ENCODE results near the gene ABCC4. TPM values are rescaled to one million over a fixed set of nuclear protein-coding genes. Genes with fewer than 3 reads are reported as not detected.

ABCC4 gene
- total RNA-seq, 1 experiment from 2014 or later: 26.3 TPM

GRCh38 chr13:95236774-95237173 is 64.5 kb downstream of the ABCC4 start:
- no peaks in the 10 kb centered on the region for H3K36me3 ChIP-seq (ENCODE audit: control insufficient read depth in 1 of 2, insufficient read depth in 2 of 2, low read length in 2 of 2)
- no peak overlapping the region for H2AFZ ChIP-seq (ENCODE audit: low read depth, low read length, poor library complexity, severe bottlenecking)
- no peaks in the 10 kb centered on the region for H4K20me1 ChIP-seq (ENCODE audit: insufficient read depth)
- H3K79me2 ChIP-seq (ENCODE audit: insufficient read depth, low read length): peaks cover 38% of the 10 kb centered on the region
- H3K4me1 ChIP-seq (ENCODE audit: control insufficient read depth in 1 of 2, insufficient read depth in 2 of 2, low read length in 2 of 2): no peaks in the 10 kb centered on the region
- no peak overlapping the region for H3K27ac ChIP-seq (ENCODE audit: low read depth, low read length)
- H3K4me3 ChIP-seq (replicated peaks in 1 of 2; ENCODE audit: low read depth in 1 of 2, low read length in 2 of 2): no peak overlapping the region
- ATAC-seq (no peak), DNase-seq (ENCODE audit: low read depth, low spot score) (no peak)
- RAD21 ChIA-PET (ENCODE audit: low non-redundant PET in 1 of 2, low total read pairs in 2 of 2, uncharacterized antibody in 2 of 2, unreplicated experiment in 2 of 2): no interaction called here
- no peaks in the 10 kb centered on the region for H3K9me3 ChIP-seq (ENCODE audit: control insufficient read depth in 1 of 2, insufficient read depth in 1 of 2, low read depth in 1 of 2, low read length in 2 of 2)
- intact Hi-C loops (cut with micrococcal nuclease): no loop called here
- H3K9me2 ChIP-seq (ENCODE audit: insufficient read depth): no peaks in the 10 kb centered on the region; the same call in 1 of the 2 replicates
- no peak overlapping the region for H3K4me2 ChIP-seq (ENCODE audit: low read length)
- POLR2A ChIA-PET: no interaction called here
- BruUV-seq (replicated peaks): no TSS peak
- CTCF ChIA-PET: no interaction called here
- no peak overlapping the region for H3K9ac ChIP-seq (ENCODE audit: low read length)
- no peaks in the 10 kb centered on the region for H3K27me3 ChIP-seq (ENCODE audit: insufficient read depth, low read length)
- TF ChIP-seq ZNF274 (IDR thresholded peaks at IDR 0.05; ENCODE audit: low read depth, low read length) (no peak), ELF1 (IDR thresholded peaks at IDR 0.05; ENCODE audit: borderline replicate concordance, low read depth) (no peak), SP1 (IDR thresholded peaks at IDR 0.05; ENCODE audit: low read depth) (no peak)

GRCh38 chr13:95235974-95236373 is 65.3 kb downstream of the ABCC4 start:
- Histone ChIP-seq H3K9ac (ENCODE audit: low read length) (no peak overlapping the region), H3K9me3 (ENCODE audit: control insufficient read depth in 1 of 2, insufficient read depth in 1 of 2, low read depth in 1 of 2, low read length in 2 of 2) (no peaks in the 10 kb centered on the region), H3K36me3 (ENCODE audit: control insufficient read depth in 1 of 2, insufficient read depth in 2 of 2, low read length in 2 of 2) (no peaks in the 10 kb centered on the region), H3K27ac (ENCODE audit: low read depth, low read length) (no peak overlapping the region), H3K4me2 (ENCODE audit: low read length) (no peak overlapping the region), H3K79me2 (ENCODE audit: insufficient read depth, low read length) (peaks cover 32% of the 10 kb centered on the region), H2AFZ (ENCODE audit: low read depth, low read length, poor library complexity, severe bottlenecking) (no peak overlapping the region), H3K4me3 (replicated peaks in 1 of 2; ENCODE audit: low read depth in 1 of 2, low read length in 2 of 2) (no peak overlapping the region), H3K9me2 (ENCODE audit: insufficient read depth) (no peaks in the 10 kb centered on the region; the same call in 1 of the 2 replicates), H3K27me3 (ENCODE audit: insufficient read depth, low read length) (no peaks in the 10 kb centered on the region), H4K20me1 (ENCODE audit: insufficient read depth) (no peaks in the 10 kb centered on the region), H3K4me1 (ENCODE audit: control insufficient read depth in 1 of 2, insufficient read depth in 2 of 2, low read length in 2 of 2) (no peaks in the 10 kb centered on the region)
- no TSS peak for BruUV-seq (replicated peaks)
- ChIA-PET RAD21 (ENCODE audit: low non-redundant PET in 1 of 2, low total read pairs in 2 of 2, uncharacterized antibody in 2 of 2, unreplicated experiment in 2 of 2) (no interaction called here), CTCF (no interaction called here), POLR2A (no interaction called here)
- intact Hi-C loops (cut with micrococcal nuclease): no loop called here
- TF ChIP-seq, protein P1, sequence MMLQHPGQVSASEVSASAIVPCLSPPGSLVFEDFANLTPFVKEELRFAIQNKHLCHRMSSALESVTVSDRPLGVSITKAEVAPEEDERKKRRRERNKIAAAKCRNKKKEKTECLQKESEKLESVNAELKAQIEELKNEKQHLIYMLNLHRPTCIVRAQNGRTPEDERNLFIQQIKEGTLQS (IDR thresholded peaks at IDR 0.05): no peak
- TF ChIP-seq JUND (IDR thresholded peaks at IDR 0.05) (no peak), TCF7L2 (IDR thresholded peaks at IDR 0.05; ENCODE audit: borderline replicate concordance, extremely low read depth, insufficient read depth, insufficient read length) (no peak), SP1 (IDR thresholded peaks at IDR 0.05; ENCODE audit: low read depth) (no peak), ZFX (IDR thresholded peaks at IDR 0.05) (no peak), POLR2AphosphoS5 (IDR thresholded peaks at IDR 0.05; ENCODE audit: low read depth, low read length) (no peak), EZH2phosphoT487 (IDR thresholded peaks at IDR 0.05; ENCODE audit: borderline replicate concordance) (no peak), SRF (IDR thresholded peaks at IDR 0.05; ENCODE audit: low read depth) (no peak), YY1 (IDR thresholded peaks at IDR 0.05; ENCODE audit: extremely low read depth, insufficient replicate concordance, low read depth, low read length) (no peak), CTCF (IDR thresholded peaks at IDR 0.05 in 2 of 3, conservative IDR thresholded peaks at IDR 0.05 in 1 of 3; ENCODE audit: borderline replicate concordance in 1 of 3, insufficient read depth in 1 of 3, low read depth in 2 of 3, low read length in 2 of 3) (no peak), FOSL1 (IDR thresholded peaks at IDR 0.05; ENCODE audit: low read depth) (no peak), CEBPB (IDR thresholded peaks at IDR 0.05; ENCODE audit: low read depth) (no peak), CBX3 (IDR thresholded peaks at IDR 0.05; ENCODE audit: low read depth) (no peak), EZH2 (IDR thresholded peaks at IDR 0.05) (no peak), POLR2A (IDR thresholded peaks at IDR 0.05; ENCODE audit: borderline replicate concordance, extremely low read depth, insufficient read depth, insufficient read length) (no peak)
- TF ChIP-seq, protein P2, sequence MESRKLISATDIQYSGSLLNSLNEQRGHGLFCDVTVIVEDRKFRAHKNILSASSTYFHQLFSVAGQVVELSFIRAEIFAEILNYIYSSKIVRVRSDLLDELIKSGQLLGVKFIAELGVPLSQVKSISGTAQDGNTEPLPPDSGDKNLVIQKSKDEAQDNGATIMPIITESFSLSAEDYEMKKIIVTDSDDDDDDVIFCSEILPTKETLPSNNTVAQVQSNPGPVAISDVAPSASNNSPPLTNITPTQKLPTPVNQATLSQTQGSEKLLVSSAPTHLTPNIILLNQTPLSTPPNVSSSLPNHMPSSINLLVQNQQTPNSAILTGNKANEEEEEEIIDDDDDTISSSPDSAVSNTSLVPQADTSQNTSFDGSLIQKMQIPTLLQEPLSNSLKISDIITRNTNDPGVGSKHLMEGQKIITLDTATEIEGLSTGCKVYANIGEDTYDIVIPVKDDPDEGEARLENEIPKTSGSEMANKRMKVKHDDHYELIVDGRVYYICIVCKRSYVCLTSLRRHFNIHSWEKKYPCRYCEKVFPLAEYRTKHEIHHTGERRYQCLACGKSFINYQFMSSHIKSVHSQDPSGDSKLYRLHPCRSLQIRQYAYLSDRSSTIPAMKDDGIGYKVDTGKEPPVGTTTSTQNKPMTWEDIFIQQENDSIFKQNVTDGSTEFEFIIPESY (IDR thresholded peaks at IDR 0.05; ENCODE audit: extremely low read depth, insufficient replicate concordance, low read length): no peak
- DNase-seq (ENCODE audit: low read depth, low spot score): no peak
- ATAC-seq: no peak
